Mammary epithelial cell (primary cell): Measurements from ENCODE around the gene BACH2.

Source experiments
- CTCF ChIP-seq, 2 donors: IDR thresholded peaks in 1 of 2; conservative IDR thresholded peaks in 1 of 2; 2 replicates each; pipeline ENCODE4 v1.5.1; 2011 to 2012; ENCODE audit warnings: inconsistent platforms in 2 of 2, low read length in 2 of 2, mild to moderate bottlenecking in 2 of 2, control low read depth in 1 of 2, low read depth in 1 of 2; ENCODE audit not compliant: insufficient read depth in 1 of 2; ENCODE audit errors: extremely low read depth in 1 of 2
- EZH2 ChIP-seq: IDR thresholded peaks from 2 replicates; pipeline ENCODE4 v1.6.1; 2012; ENCODE audit warnings: low read length, inconsistent platforms, borderline replicate concordance

GRCh38 chr6:90109141-90109540 is 187.5 kb downstream of the BACH2 start:
- TF ChIP-seq EZH2 (no peak), CTCF (conservative IDR thresholded peaks at IDR 0.05 in 1 of 2, IDR thresholded peaks at IDR 0.05 in 1 of 2; ENCODE audit: extremely low read depth in 1 of 2, insufficient read depth in 1 of 2, low read depth in 1 of 2, low read length in 2 of 2) (no peak)
